DND-41 (cell line): ENCODE results near the gene FSD2.
A peak's percentile ranks its signal among the peaks of the same experiment; 100 is the strongest.

ENCODE experiments used
- ATAC-seq: fragments of 200-7000 bp; cut with Tn5 transposase; 3 replicates; pipeline ENCODE4 v1.9.1; 2021; ENCODE audit warnings: low read depth; ENCODE audit not compliant: insufficient read depth
- DNase-seq: peaks from one replicate; pipeline ENCODE4 v3.0.0-alpha.2; 2020
- H2AFZ ChIP-seq: 2 replicates; pipeline ENCODE4 v1.6.0; 2012; ENCODE audit warnings: low read depth, low read length
- H3K27ac ChIP-seq: 2 replicates; pipeline ENCODE4 v1.5.1; 2012; ENCODE audit warnings: low read length, inconsistent platforms
- H3K27me3 ChIP-seq: fragments of 200-600 bp; sonication (generic); 2 replicates; pipeline ENCODE4 v1.6.0; 2012; ENCODE audit warnings: low read length, mild to moderate bottlenecking, inconsistent platforms; ENCODE audit not compliant: insufficient read depth, poor library complexity
- H3K36me3 ChIP-seq: 2 replicates; pipeline ENCODE4 v1.5.1; 2012; ENCODE audit warnings: low read length, inconsistent platforms; ENCODE audit not compliant: insufficient read depth
- H3K4me1 ChIP-seq: 2 replicates; pipeline ENCODE4 v1.5.1; 2012; ENCODE audit warnings: mild to moderate bottlenecking, low read length; ENCODE audit not compliant: insufficient read depth
- H3K4me2 ChIP-seq: 2 replicates; pipeline ENCODE4 v1.6.0; 2012; ENCODE audit warnings: mild to moderate bottlenecking, moderate library complexity, low read length, inconsistent platforms; ENCODE audit not compliant: insufficient read depth
- H3K4me3 ChIP-seq, 2 experiments: fragments of 200-600 bp in 1 of 2; shearing (Covaris generic) in 1 of 2; 2 replicates each; pipeline ENCODE4 v1.5.1; 2012 to 2016; ENCODE audit warnings: inconsistent platforms in 2 of 2, low read length in 2 of 2, mild to moderate bottlenecking in 2 of 2, low read depth in 1 of 2, moderate library complexity in 1 of 2
- H3K79me2 ChIP-seq: 2 replicates; pipeline ENCODE4 v1.6.0; 2012; ENCODE audit warnings: low read length, inconsistent platforms; ENCODE audit not compliant: insufficient read depth
- H3K9ac ChIP-seq: 2 replicates; pipeline ENCODE4 v1.6.0; 2012; ENCODE audit warnings: low read depth, mild to moderate bottlenecking, inconsistent platforms, low read length, moderate library complexity
- H3K9me3 ChIP-seq: 2 replicates; pipeline ENCODE4 v1.5.1; 2012; ENCODE audit warnings: low read length, moderate library complexity, mild to moderate bottlenecking, inconsistent platforms; ENCODE audit not compliant: insufficient read depth, severe bottlenecking
- H4K20me1 ChIP-seq: 2 replicates; pipeline ENCODE4 v1.6.0; 2012; ENCODE audit warnings: low read length; ENCODE audit not compliant: insufficient read depth
- EZH2 ChIP-seq: IDR thresholded peaks from 3 replicates; pipeline ENCODE4 v1.6.1; 2012; ENCODE audit warnings: borderline replicate concordance, low read depth, mild to moderate bottlenecking, moderate library complexity, low read length, inconsistent platforms; ENCODE audit not compliant: severe bottlenecking
- TF ChIP-seq, protein P1 (sequence below): IDR thresholded peaks from 2 replicates; pipeline ENCODE4 v1.5.1; 2012; ENCODE audit warnings: borderline replicate concordance, low read length, moderate library complexity, mild to moderate bottlenecking; ENCODE audit not compliant: poor library complexity, severe bottlenecking; ENCODE audit errors: extremely low read depth

The FSD2 gene

DNA sequence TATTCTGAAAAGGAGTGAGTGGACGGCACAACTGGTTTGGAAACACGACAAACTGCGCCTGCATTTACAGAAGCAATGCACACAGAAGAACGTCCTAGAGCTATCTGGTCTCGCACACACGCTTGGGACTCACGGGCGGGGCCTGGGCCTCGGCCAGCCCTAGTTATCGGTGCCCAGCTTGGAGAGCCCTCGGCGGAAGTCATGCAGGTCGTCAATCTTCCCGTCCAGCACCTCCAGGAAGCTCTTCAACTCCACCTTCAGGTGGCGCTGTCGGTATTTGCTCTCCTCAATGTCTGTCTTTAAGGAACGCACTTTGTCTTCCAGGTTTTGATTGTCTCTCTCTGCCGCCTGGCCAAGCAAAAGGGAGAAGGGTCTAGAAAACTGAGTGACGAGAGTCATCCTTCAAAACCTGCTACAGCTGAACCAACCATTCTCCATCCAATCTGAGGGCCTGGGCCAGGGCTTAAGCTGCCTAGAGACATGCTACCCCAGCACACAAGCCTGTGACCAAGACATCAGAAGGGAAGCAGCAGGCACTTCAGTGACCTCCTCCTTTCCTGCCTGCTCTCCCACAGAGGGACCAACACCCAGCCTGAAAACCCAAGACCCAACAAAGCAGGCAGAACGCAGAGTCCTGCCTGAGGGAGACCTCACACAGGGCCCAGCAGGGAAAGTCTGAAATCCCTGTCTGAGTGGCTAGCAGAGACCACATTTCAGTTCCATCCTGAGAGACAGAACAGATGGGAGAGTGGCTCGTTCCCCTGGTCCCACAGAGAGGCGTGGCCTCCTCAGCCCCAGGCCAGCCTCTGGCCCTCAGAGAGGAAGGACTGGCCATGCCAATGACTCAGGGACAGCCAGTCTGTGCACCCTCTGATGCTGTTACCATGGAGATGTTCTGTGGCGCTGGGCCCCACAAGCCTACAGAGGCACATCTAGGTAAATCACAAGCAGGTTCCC lies 44.0 kb upstream of the FSD2 start:
- Histone ChIP-seq H3K27me3 (no peaks in the 10 kb centered on the region), H3K4me1 (peaks cover 22% of the 10 kb centered on the region), H3K4me2 (no peak overlapping the region), H3K4me3 (no peak overlapping the region), H3K79me2 (no peaks in the 10 kb centered on the region), H4K20me1 (no peaks in the 10 kb centered on the region), H3K9ac (no peak overlapping the region), H3K27ac (no peak overlapping the region), H3K36me3 (no peaks in the 10 kb centered on the region), H3K9me3 (no peaks in the 10 kb centered on the region), H2AFZ (no peak overlapping the region)
- DNase-seq (peak; percentile 16), ATAC-seq (no peak)
- TF ChIP-seq, protein P1, sequence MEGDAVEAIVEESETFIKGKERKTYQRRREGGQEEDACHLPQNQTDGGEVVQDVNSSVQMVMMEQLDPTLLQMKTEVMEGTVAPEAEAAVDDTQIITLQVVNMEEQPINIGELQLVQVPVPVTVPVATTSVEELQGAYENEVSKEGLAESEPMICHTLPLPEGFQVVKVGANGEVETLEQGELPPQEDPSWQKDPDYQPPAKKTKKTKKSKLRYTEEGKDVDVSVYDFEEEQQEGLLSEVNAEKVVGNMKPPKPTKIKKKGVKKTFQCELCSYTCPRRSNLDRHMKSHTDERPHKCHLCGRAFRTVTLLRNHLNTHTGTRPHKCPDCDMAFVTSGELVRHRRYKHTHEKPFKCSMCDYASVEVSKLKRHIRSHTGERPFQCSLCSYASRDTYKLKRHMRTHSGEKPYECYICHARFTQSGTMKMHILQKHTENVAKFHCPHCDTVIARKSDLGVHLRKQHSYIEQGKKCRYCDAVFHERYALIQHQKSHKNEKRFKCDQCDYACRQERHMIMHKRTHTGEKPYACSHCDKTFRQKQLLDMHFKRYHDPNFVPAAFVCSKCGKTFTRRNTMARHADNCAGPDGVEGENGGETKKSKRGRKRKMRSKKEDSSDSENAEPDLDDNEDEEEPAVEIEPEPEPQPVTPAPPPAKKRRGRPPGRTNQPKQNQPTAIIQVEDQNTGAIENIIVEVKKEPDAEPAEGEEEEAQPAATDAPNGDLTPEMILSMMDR = peak; percentile 55
- TF ChIP-seq EZH2 = no peak

DNA sequence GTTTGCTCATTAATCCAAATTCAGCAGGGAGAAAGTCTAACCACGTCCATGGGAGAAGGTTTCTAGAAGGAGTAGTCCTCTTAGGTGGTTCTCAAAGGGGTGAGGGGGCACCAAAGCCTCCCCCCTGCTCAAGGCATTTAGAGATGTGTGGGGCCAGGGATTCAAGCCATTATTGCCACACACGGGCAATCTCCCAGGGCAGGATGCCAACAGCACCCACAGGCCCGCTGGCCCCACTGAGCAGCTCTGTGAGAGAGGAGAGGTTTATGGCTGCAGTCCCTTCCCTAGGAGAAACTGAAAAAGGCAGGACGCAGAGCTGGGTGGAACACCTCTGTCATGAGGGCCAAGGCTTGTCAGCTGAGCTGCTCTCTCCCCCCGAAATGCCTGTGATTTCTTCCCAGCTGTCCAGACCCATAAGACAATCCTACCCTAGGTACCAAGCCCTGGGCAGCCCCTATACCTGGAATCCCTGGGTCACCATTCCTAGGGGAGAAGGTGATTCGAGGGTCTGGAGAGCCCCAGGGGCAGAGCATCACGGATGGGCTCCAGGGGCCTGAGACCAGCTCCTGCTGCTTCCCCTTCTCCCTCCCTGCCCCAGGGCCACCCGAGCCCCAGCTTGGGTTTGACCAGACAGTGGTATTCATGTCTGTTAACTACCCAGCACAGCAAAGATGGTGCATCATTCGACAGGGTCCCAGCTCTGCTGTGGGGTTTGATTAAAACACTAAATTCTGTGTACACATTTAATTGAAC lies 42.5 kb upstream of the FSD2 start:
- Histone ChIP-seq H4K20me1 (no peaks in the 10 kb centered on the region), H3K9ac (no peak overlapping the region), H3K27ac (no peak overlapping the region), H3K27me3 (no peaks in the 10 kb centered on the region), H3K4me1 (peaks cover 16% of the 10 kb centered on the region), H3K4me3 (no peak overlapping the region), H3K4me2 (no peak overlapping the region), H3K79me2 (no peaks in the 10 kb centered on the region), H3K36me3 (no peaks in the 10 kb centered on the region), H2AFZ (no peak overlapping the region), H3K9me3 (no peaks in the 10 kb centered on the region)
- no peak for ATAC-seq
- TF ChIP-seq EZH2 = no peak
- TF ChIP-seq, protein P1 = no peak
- no peak for DNase-seq

DNA sequence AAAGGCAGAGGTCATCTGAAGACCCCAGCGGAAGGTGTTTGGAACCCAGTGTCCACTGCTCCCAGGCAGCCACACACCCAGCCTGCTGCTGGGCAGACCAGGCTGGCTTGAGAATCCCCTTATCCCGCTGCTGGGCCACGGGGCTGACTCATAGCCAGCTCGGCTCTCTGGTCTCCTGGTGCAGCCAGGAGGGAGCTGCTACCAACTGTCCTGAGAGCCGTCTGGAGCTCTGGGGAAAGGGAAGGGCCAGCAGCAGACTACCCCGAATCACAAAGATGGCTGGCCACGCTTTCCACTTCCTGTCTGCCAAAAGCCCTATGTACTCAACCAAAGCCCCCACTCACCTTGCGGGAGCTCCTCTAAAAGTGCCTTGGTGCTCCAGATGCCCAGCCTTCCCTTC lies 41.8 kb upstream of the FSD2 start:
- Histone ChIP-seq H2AFZ (no peak overlapping the region), H3K4me1 (peaks cover 9% of the 10 kb centered on the region), H3K9ac (no peak overlapping the region), H3K79me2 (no peaks in the 10 kb centered on the region), H4K20me1 (no peaks in the 10 kb centered on the region), H3K27me3 (no peaks in the 10 kb centered on the region), H3K4me2 (no peak overlapping the region), H3K27ac (no peak overlapping the region), H3K36me3 (no peaks in the 10 kb centered on the region), H3K9me3 (no peaks in the 10 kb centered on the region), H3K4me3 (no peak overlapping the region)
- no peak for DNase-seq
- TF ChIP-seq, protein P1 = no peak
- no peak for TF ChIP-seq EZH2
- ATAC-seq = no peak
